D721Med (cell line): Measurements from ENCODE around the gene FRY.

Source experiments
- DNase-seq: peaks from one replicate; pipeline ENCODE4 v3.0.0; 2011; ENCODE audit warnings: low spot score; ENCODE audit not compliant: insufficient read length
- FAIRE-seq: peaks from 2 replicates; lab custom pipeline; 2011; peaks lifted over from hg19 to GRCh38; lab: Jason Lieb, UNC
- CTCF ChIP-seq: IDR thresholded peaks from 2 replicates; pipeline ENCODE4 v1.5.1; 2012; ENCODE audit warnings: mild to moderate bottlenecking, control low read depth; ENCODE audit not compliant: insufficient read depth; ENCODE audit errors: missing control alignments

The FRY gene

GRCh38 chr13:32255724-32256109, 224.1 kb downstream of the FRY start:
- no peak for DNase-seq
- TF ChIP-seq CTCF, result no peak
- FAIRE-seq, result no peak

GRCh38 chr13:32256243-32256642, 224.7 kb downstream of the FRY start:
- FAIRE-seq (no peak), DNase-seq (no peak)
- TF ChIP-seq CTCF, result no peak

- TF ChIP-seq CTCF, result no peak
- FAIRE-seq (no peak), DNase-seq (no peak)
Observed at GRCh38 chr13:32257649-32258048, 226.1 kb downstream of the FRY start.

- no peak for TF ChIP-seq CTCF
- FAIRE-seq, result no peak
- DNase-seq, result no peak
Observed at GRCh38 chr13:32259116-32259515, 227.5 kb downstream of the FRY start.

GRCh38 chr13:32261567-32261966, 230.0 kb downstream of the FRY start:
- FAIRE-seq (no peak), DNase-seq (no peak)
- TF ChIP-seq CTCF, result no peak

GRCh38 chr13:32262165-32262564, 230.6 kb downstream of the FRY start:
- DNase-seq (no peak), FAIRE-seq (no peak)
- TF ChIP-seq CTCF, result no peak

GRCh38 chr13:32262619-32263018, 231.0 kb downstream of the FRY start:
- DNase-seq (no peak), FAIRE-seq (no peak)
- no peak for TF ChIP-seq CTCF
